GM12878 (cell line): ENCODE data around the gene CCDC27. TPM values are rescaled to one million over a fixed set of nuclear protein-coding genes. Genes with fewer than 3 reads are reported as not detected.

Experiments
- ATAC-seq: fragments of 200-7000 bp; cut with Tn5 transposase; 3 replicates; pipeline ENCODE4 v1.9.1; 2020; ENCODE audit warnings: mild to moderate bottlenecking, moderate library complexity
- BruUV-seq: library from RNA; stranded (reverse); fragments of 400-500 nt; replicated peaks from 2 replicates; lab custom pipeline; 2021; lab: Mats Ljungman, UMichigan
- CTCF ChIA-PET: fragments of 300-600 bp; sonication (Branson Sonifier 250); formaldehyde crosslinking; extraction: SDS; loops from one replicate; lab custom pipeline; 2021; ENCODE audit warnings: inconsistent platforms; lab: Yijun Ruan, JAX
- POLR2A ChIA-PET: fragments of 350-600 bp; formaldehyde crosslinking; extraction: SDS; loops from one replicate; lab custom pipeline; 2021; ENCODE audit warnings: inconsistent platforms; lab: Charles Lee
- RAD21 ChIA-PET: fragments of 300-600 bp; sonication (Branson Sonifier 250); formaldehyde crosslinking; loops from one replicate; lab custom pipeline; 2023; ENCODE audit warnings: antibody characterized with exemption; ENCODE audit not compliant: unreplicated experiment; lab: Charles Lee
- SMC1A ChIA-PET: fragments of 300-600 bp; sonication (Branson Sonifier 250); formaldehyde crosslinking; loops from one replicate; lab custom pipeline; 2023; ENCODE audit not compliant: unreplicated experiment, uncharacterized antibody; lab: Charles Lee
- DNase-seq: peaks from one replicate; pipeline ENCODE4 v3.0.0-alpha.2; 2011; ENCODE audit warnings: low read depth, low spot score
- FAIRE-seq: peaks from 3 replicates; lab custom pipeline; 2011; peaks lifted over from hg19 to GRCh38; lab: Jason Lieb, UNC
- H2AFZ ChIP-seq: 2 replicates; pipeline ENCODE4 v1.6.0; 2011; ENCODE audit warnings: low read depth, low read length, control low read depth; ENCODE audit not compliant: control insufficient read depth
- H3K27ac ChIP-seq: 2 replicates; pipeline ENCODE4 v1.5.1; 2011; ENCODE audit warnings: control low read depth; ENCODE audit not compliant: control insufficient read depth, insufficient read depth
- H3K27me3 ChIP-seq, 2 experiments: replicated peaks in 1 of 2; 2 replicates each; pipeline versions ENCODE4 v1.6.0 to v1.6.1; 2011; ENCODE audit warnings: low read length in 1 of 2; ENCODE audit not compliant: control insufficient read depth in 2 of 2, insufficient read depth in 2 of 2
- H3K36me3 ChIP-seq, 2 experiments: 2 replicates each; pipeline ENCODE4 v1.5.1; 2011; ENCODE audit warnings: low read length in 1 of 2; ENCODE audit not compliant: control insufficient read depth in 2 of 2, insufficient read depth in 2 of 2
- H3K4me1 ChIP-seq: 2 replicates; pipeline ENCODE4 v1.6.1; 2011; ENCODE audit warnings: mild to moderate bottlenecking, low read length, moderate library complexity, mixed read lengths; ENCODE audit not compliant: control insufficient read depth, insufficient read depth
- H3K4me2 ChIP-seq: 2 replicates; pipeline ENCODE4 v1.6.0; 2011; ENCODE audit warnings: control low read depth; ENCODE audit not compliant: control insufficient read depth, insufficient read depth
- H3K4me3 ChIP-seq: fragments of 200-600 bp; sonication (generic); 2 replicates; pipeline ENCODE4 v1.5.1; 2016
- H3K79me2 ChIP-seq: 2 replicates; pipeline ENCODE4 v1.6.0; 2011; ENCODE audit warnings: low read length; ENCODE audit not compliant: control insufficient read depth, insufficient read depth
- H3K9ac ChIP-seq: 2 replicates; pipeline ENCODE4 v1.8.0; 2011; ENCODE audit warnings: low read length, control low read depth, mixed read lengths; ENCODE audit not compliant: control insufficient read depth, insufficient read depth
- H3K9me3 ChIP-seq: replicated peaks from 3 replicates; pipeline ENCODE4 v1.5.1; 2011; ENCODE audit warnings: mild to moderate bottlenecking, low read length; ENCODE audit not compliant: control insufficient read depth, insufficient read depth
- H4K20me1 ChIP-seq: 2 replicates; pipeline ENCODE4 v1.6.0; 2011; ENCODE audit not compliant: control insufficient read depth, insufficient read depth
- ATF2 ChIP-seq: IDR thresholded peaks from 2 replicates; pipeline ENCODE4 v1.6.1; 2012; ENCODE audit warnings: low read length, inconsistent platforms
- E2F4 ChIP-seq: IDR thresholded peaks from 2 replicates; pipeline ENCODE4 v1.6.1; 2012; ENCODE audit warnings: low read depth, low read length, improper control_type of control experiment
- HDAC6 ChIP-seq: fragments of 200-600 bp; sonication (generic); IDR thresholded peaks from one replicate; pipeline ENCODE4 v1.8.0; 2017; ENCODE audit warnings: antibody characterized with exemption; ENCODE audit not compliant: unreplicated experiment
- KAT2A ChIP-seq: conservative IDR thresholded peaks from 2 replicates; pipeline ENCODE4 v1.6.1; 2011; ENCODE audit warnings: low read depth, low read length; ENCODE audit not compliant: control insufficient read depth
- NBN ChIP-seq: fragments of 450-650 bp; IDR thresholded peaks from 2 replicates; pipeline ENCODE4 v1.6.1; 2016
- NFYB ChIP-seq: IDR thresholded peaks from 2 replicates; pipeline ENCODE4 v1.6.1; 2011; ENCODE audit warnings: low read depth, mild to moderate bottlenecking, low read length, improper control_type of control experiment, moderate library complexity; ENCODE audit not compliant: insufficient read depth
- PAX8 ChIP-seq: fragments of 450-650 bp; IDR thresholded peaks from 2 replicates; pipeline ENCODE4 v1.6.1; 2017; ENCODE audit warnings: mild to moderate bottlenecking, moderate library complexity
- POLR2AphosphoS5 ChIP-seq: IDR thresholded peaks from 2 replicates; pipeline ENCODE4 v1.6.1; 2011; ENCODE audit warnings: mild to moderate bottlenecking, low read length, inconsistent platforms
- RAD51 ChIP-seq: fragments of 450-650 bp; IDR thresholded peaks from 2 replicates; pipeline ENCODE4 v1.6.1; 2016; ENCODE audit warnings: moderate library complexity, mild to moderate bottlenecking, inconsistent platforms
- SIN3A ChIP-seq: IDR thresholded peaks from 2 replicates; pipeline ENCODE4 v1.6.1; 2012; ENCODE audit warnings: low read depth, low read length, improper control_type of control experiment
- SMC3 ChIP-seq: IDR thresholded peaks from 2 replicates; pipeline ENCODE4 v1.6.1; 2011; ENCODE audit warnings: low read length, improper control_type of control experiment, borderline replicate concordance
- SPI1 ChIP-seq: IDR thresholded peaks from 2 replicates; pipeline ENCODE4 v1.6.1; 2011; ENCODE audit warnings: low read depth, mild to moderate bottlenecking, low read length, moderate library complexity, borderline replicate concordance; ENCODE audit not compliant: insufficient read depth
- SREBF2 ChIP-seq: IDR thresholded peaks from 2 replicates; pipeline ENCODE4 v1.6.1; 2012; ENCODE audit warnings: mild to moderate bottlenecking, low read length
- STAT1 ChIP-seq: fragments of 450-650 bp; conservative IDR thresholded peaks from 2 replicates; pipeline ENCODE4 v1.6.1; 2014; ENCODE audit warnings: antibody characterized with exemption, mild to moderate bottlenecking
- STAT3 ChIP-seq: IDR thresholded peaks from 2 replicates; pipeline ENCODE4 v1.6.1; 2011; ENCODE audit warnings: low read depth, low read length, improper control_type of control experiment
- TBL1XR1 ChIP-seq: IDR thresholded peaks from 2 replicates; pipeline ENCODE4 v1.6.1; 2012; ENCODE audit warnings: low read depth, low read length, improper control_type of control experiment
- YY1 ChIP-seq: IDR thresholded peaks from 2 replicates; pipeline ENCODE4 v1.6.1; 2011; ENCODE audit warnings: low read depth, mild to moderate bottlenecking, low read length
- ZBTB11 ChIP-seq: fragments of 450-650 bp; formaldehyde crosslinking; IDR thresholded peaks from 2 replicates; pipeline ENCODE4 v1.5.0; 2022; ENCODE audit warnings: mild to moderate bottlenecking, missing genetic modification characterization
- WGBS: methylation state at CpG from one replicate; pipeline ENCODE4 v1.1.6; 2016; ENCODE audit warnings: low lambda C conversion rate; ENCODE audit not compliant: insufficient replicate concordance, insufficient coverage; ENCODE audit errors: missing lambda C conversion rate; 5-methylcytosine and 5-hydroxymethylcytosine counted together
- in situ Hi-C: fragments of 300-500 bp; cut with MboI; formaldehyde crosslinking; loops from 9 replicates; pipeline ENCODE4 v1.14.3; 2018; ENCODE audit warnings: mixed read lengths
- intact Hi-C: fragments of 100-400 bp; cut with micrococcal nuclease; formaldehyde crosslinking; loops from one replicate; pipeline ENCODE4 v1.14.2; 2022; ENCODE audit not compliant: unreplicated experiment
- polyA plus RNA-seq, 11 experiments: library from polyadenylated mRNA; depleted of rRNA in 4 of 11; unstranded in 6 of 11; stranded (reverse) in 5 of 11; fragments of >200 nt; fragmentation: Nextera tagmentation in 4 of 11; fragmentation: Illumina TruSeq in 1 of 11; extraction: Ambion mirVana in 4 of 11; extraction: Trizol in 1 of 11; gene quantifications; 1 replicate in 1 of 11; 2 replicates in 10 of 11; pipeline versions ENCODE4 v1.2.1 to v1.2.3, GENCODE V29; 2011 to 2016; ENCODE audit warnings: inconsistent platforms in 2 of 11, missing spikeins in 2 of 11, low read depth in 1 of 11
- total RNA-seq, 4 experiments: library from RNA; depleted of rRNA in 3 of 4; stranded (reverse); fragments of >200 nt in 3 of 4; fragmentation: Illumina TruSeq in 1 of 4; extraction: Trizol in 1 of 4; gene quantifications; 2 replicates each; pipeline versions ENCODE4 v1.2.1 to v1.2.3, GENCODE V29; 2013 to 2021

Gene CCDC27
- total and polyA plus RNA-seq, 10 of the 15 experiments (the other 5 are each of a cell fraction or from before 2014, with no cell fraction given) = 0.05 TPM; not detected in 9

GRCh38 chr1:3756394-3756793, 4.1 kb downstream of the CCDC27 start:
- no peak overlapping the region for H3K4me2 ChIP-seq
- no peak for TF ChIP-seq HDAC6
- no peak for TF ChIP-seq STAT3
- no peak for TF ChIP-seq YY1
- no peak for TF ChIP-seq SREBF2
- no peak for TF ChIP-seq ZBTB11 (CRISPR knock-in tag)
- TF ChIP-seq TBL1XR1 = no peak
- TF ChIP-seq RAD51 = no peak
- TF ChIP-seq E2F4 = no peak
- TF ChIP-seq SMC3 = no peak
- no peak for TF ChIP-seq POLR2AphosphoS5
- no peak for TF ChIP-seq ATF2
- TF ChIP-seq PAX8 = no peak
- no peak for TF ChIP-seq KAT2A
- no peak for TF ChIP-seq NBN
- TF ChIP-seq SIN3A = no peak
- TF ChIP-seq SPI1 = no peak
- no peak for TF ChIP-seq NFYB
- no peak for TF ChIP-seq STAT1
- ChIA-PET POLR2A (no interaction called here), CTCF (no interaction called here), RAD21 (no interaction called here), SMC1A (no interaction called here)
- no peaks in the 10 kb centered on the region for H3K36me3 ChIP-seq
- WGBS = 52% methylated on average over 21 of the region's 21 CpGs
- H3K9ac ChIP-seq = no peak overlapping the region
- no TSS peak for BruUV-seq
- H3K4me3 ChIP-seq = no peak overlapping the region
- in situ Hi-C loops = no loop called here
- ATAC-seq (no peak), DNase-seq (no peak), FAIRE-seq (no peak)
- H3K4me1 ChIP-seq = no peaks in the 10 kb centered on the region
- H3K27me3 ChIP-seq = peaks cover 0 to 4% of the 10 kb centered on the region in 2 experiments; a peak in 2 of 4 replicates
- H3K9me3 ChIP-seq = no peaks in the 10 kb centered on the region
- no peaks in the 10 kb centered on the region for H4K20me1 ChIP-seq
- H3K79me2 ChIP-seq = no peaks in the 10 kb centered on the region
- intact Hi-C loops = no loop called here
- H2AFZ ChIP-seq = no peak overlapping the region
- H3K27ac ChIP-seq = no peak overlapping the region
